K562 (cell line): ENCODE data around the gene AS3MT.

Experiments
- ETV6 ChIP-seq, 3 experiments: fragments of 150-350 bp in 1 of 3; sonication (generic) in 1 of 3; formaldehyde crosslinking in 1 of 3; IDR thresholded peaks; 2 replicates each; pipeline versions ENCODE4 v1.6.1 to v1.8.0; 2014 to 2022; ENCODE audit warnings: borderline replicate concordance in 2 of 3, low read depth in 2 of 3, antibody characterized with exemption in 1 of 3, low read length in 1 of 3, mild to moderate bottlenecking in 1 of 3, missing genetic modification reagents in 1 of 3
- FOSL1 ChIP-seq: fragments of 200-800 bp; sonication (Bioruptor generic); conservative IDR thresholded peaks from 2 replicates; pipeline ENCODE4 v1.6.1; 2016; ENCODE audit warnings: missing genetic modification characterization, missing compliant biosample characterization
- NFIC ChIP-seq: fragments of 450-650 bp; IDR thresholded peaks from 2 replicates; pipeline ENCODE4 v1.6.1; 2017; ENCODE audit warnings: mild to moderate bottlenecking, inconsistent platforms
- RCOR1 ChIP-seq, 2 experiments: IDR thresholded peaks; 2 replicates each; pipeline ENCODE4 v1.6.1; 2012; ENCODE audit warnings: low read depth in 2 of 2, low read length in 2 of 2, borderline replicate concordance in 1 of 2, improper control_type of control experiment in 1 of 2

- TF ChIP-seq ETV6 (IDR thresholded peaks at IDR 0.05; ENCODE audit: borderline replicate concordance in 1 of 2, low read depth in 2 of 2, low read length in 1 of 2) (no peak), ETV6 (CRISPR knock-in tag; IDR thresholded peaks at IDR 0.05; ENCODE audit: borderline replicate concordance) (no peak), RCOR1 (IDR thresholded peaks at IDR 0.05; ENCODE audit: borderline replicate concordance in 1 of 2, low read depth in 2 of 2, low read length in 2 of 2) (no peak), NFIC (no peak), FOSL1 (tag) (no peak)
Measured at GRCh38 chr10:102850025-102850518, 19.2 kb upstream of the AS3MT start.
